ENCODE results near the gene AUTS2.

The AUTS2 gene

DNA sequence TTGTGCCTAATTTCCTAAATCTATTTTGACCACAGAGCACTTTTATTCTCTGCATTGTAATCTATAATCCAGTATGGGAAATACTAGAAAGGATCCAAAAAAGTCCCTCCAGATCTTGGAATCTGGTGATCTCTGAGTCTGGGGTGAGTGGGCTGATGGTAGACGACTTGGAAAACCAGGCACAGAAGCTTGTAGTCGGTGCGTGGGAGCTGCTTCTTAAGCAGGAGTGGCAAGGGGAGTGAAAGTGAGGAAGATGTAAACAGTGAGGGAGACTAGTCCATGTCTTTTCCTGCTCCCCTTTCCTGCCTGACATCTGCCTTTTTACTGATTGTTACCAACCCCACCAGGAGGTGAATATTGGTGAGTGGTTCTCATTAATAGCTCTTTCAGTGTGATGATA lies 6.8 kb downstream of the AUTS2 start:
- no peak for TF ChIP-seq CTCF (IDR thresholded peaks at IDR 0.05; ENCODE audit: low read depth, low read length)

GRCh38 chr7:69605546-69605945 lies 7.3 kb downstream of the AUTS2 start:
- no peak overlapping the region for H3K4me3 ChIP-seq (replicated peaks in 1 of 2; ENCODE audit: low read depth in 2 of 2, low read length in 2 of 2)
- DNase-seq (ENCODE audit: low read depth in 2 of 2): no peak
- no peak for TF ChIP-seq CTCF (IDR thresholded peaks at IDR 0.05; ENCODE audit: low read depth, low read length)

More for the DNA sequence above, 6.8 kb downstream of the AUTS2 start:
- DNase-seq (ENCODE audit: low read depth in 2 of 2): no peak
- H3K4me3 ChIP-seq (replicated peaks in 1 of 2; ENCODE audit: low read depth in 2 of 2, low read length in 2 of 2): no peak overlapping the region

GRCh38 chr7:69608049-69608448 lies 9.8 kb downstream of the AUTS2 start:
- DNase-seq (ENCODE audit: low read depth in 2 of 2): no peak
- no peak overlapping the region for H3K4me3 ChIP-seq (replicated peaks in 1 of 2; ENCODE audit: low read depth in 2 of 2, low read length in 2 of 2)
- no peak for TF ChIP-seq CTCF (IDR thresholded peaks at IDR 0.05; ENCODE audit: low read depth, low read length)

DNA sequence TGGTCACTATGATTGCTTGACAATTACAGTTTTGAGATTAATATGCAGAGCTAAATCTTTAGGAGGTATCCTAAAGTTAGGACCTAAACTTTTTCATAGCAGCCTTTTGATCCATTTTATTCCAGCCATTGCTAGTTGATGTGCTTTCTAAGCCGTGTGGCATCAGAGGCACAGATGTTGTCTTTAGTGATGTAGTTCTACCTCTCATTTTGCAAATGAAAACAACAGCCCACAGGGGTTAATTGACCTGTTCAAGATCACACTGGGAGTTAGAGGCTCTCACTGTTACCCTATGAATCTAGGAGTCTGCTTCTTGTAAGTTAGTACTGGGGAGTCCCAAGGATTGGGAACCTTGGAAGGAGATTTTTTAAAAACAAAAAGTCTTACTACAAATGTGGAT lies 10.6 kb downstream of the AUTS2 start:
- no peak overlapping the region for H3K4me3 ChIP-seq (replicated peaks in 1 of 2; ENCODE audit: low read depth in 2 of 2, low read length in 2 of 2)
- TF ChIP-seq CTCF (IDR thresholded peaks at IDR 0.05; ENCODE audit: low read depth, low read length): no peak
- DNase-seq (ENCODE audit: low read depth in 2 of 2): no peak

DNA sequence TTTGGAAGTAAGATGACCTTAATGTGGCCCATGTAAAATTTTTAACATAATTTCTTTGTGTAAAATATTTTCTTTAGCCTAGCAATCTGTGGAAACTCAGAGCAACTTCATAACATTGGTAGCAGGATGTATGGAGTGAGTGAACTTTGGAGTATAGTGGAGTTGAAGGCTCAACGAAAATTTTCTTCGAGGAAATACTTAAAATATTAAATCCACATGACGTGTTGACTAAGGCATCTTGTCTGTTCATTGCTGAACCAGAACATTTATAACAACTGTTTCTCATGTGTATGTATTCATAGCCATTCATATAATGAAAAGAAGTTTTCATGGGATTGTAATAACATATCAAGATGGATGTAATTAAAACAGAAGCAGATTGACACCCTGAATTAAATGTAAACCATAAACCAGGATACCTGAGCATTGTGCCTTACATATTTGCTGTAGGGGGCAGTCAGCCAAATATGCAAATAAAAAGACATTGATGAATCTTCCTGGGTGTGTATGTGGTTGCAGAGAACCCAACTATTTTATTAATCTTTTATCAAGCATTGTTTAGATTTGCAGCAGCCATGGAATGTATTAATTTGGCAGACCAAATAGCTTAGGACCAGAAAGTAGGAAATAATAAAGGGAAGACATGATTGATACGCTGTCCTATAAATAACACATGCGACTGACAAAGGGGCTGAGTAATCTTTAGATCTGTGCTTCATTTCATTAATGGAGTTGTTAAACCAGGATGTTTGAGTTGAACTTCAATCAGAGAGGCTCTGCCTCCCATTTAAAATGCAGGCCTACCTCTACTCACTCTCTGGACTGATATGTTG lies 11.5 kb downstream of the AUTS2 start:
- no peak overlapping the region for H3K4me3 ChIP-seq (replicated peaks in 1 of 2; ENCODE audit: low read depth in 2 of 2, low read length in 2 of 2)
- no peak for TF ChIP-seq CTCF (IDR thresholded peaks at IDR 0.05; ENCODE audit: low read depth, low read length)
- no peak for DNase-seq (ENCODE audit: low read depth in 2 of 2)

- no peak for TF ChIP-seq CTCF (IDR thresholded peaks at IDR 0.05; ENCODE audit: low read depth, low read length)
- DNase-seq (ENCODE audit: low read depth in 2 of 2): no peak
- H3K4me3 ChIP-seq (replicated peaks in 1 of 2; ENCODE audit: low read depth in 2 of 2, low read length in 2 of 2): no peak overlapping the region
These were observed 12.3 kb downstream of the AUTS2 start for GRCh38 chr7:69610374-69611084.
